Measurements from ENCODE around the gene UBXN2A. TPM values are rescaled to one million over a fixed set of nuclear protein-coding genes. Genes with fewer than 3 reads are reported as not detected.

The UBXN2A gene
- total and polyA plus RNA-seq, 2 of the 8 experiments (the other 6 are each of a cell fraction or from before 2014, with no cell fraction given), result 3.6 to 20.4 TPM

GRCh38 chr2:24022324-24022974 lies 82.2 kb downstream of the UBXN2A start:
- Histone ChIP-seq H3K4me1 (replicated peaks in 1 of 4; ENCODE audit: control insufficient read depth in 3 of 4, insufficient read depth in 4 of 4, low read length in 3 of 4) (peaks cover 12 to 33% (median 22%) of the 10 kb centered on the region in 4 experiments), H3K4me2 (ENCODE audit: insufficient read depth in 1 of 2, low read depth in 2 of 2, low read length in 2 of 2) (no peak overlapping the region), H3K23me2 (ENCODE audit: low read depth, low read length) (no peaks in the 10 kb centered on the region), H3K79me2 (ENCODE audit: control insufficient read depth in 1 of 2, insufficient read depth in 2 of 2, low read length in 2 of 2) (peaks cover 0 to 5% of the 10 kb centered on the region in 2 experiments; a peak in 1 of 4 replicates), H3K56ac (replicated peaks; ENCODE audit: insufficient read length, low read depth, low read length) (no peak overlapping the region), H4K20me1 (replicated peaks in 1 of 2; ENCODE audit: control insufficient read depth in 1 of 2, insufficient read depth in 2 of 2, low read length in 2 of 2) (no peaks in the 10 kb centered on the region), H2BK120ac (replicated peaks; ENCODE audit: low read depth, low read length) (no peak overlapping the region), H2AK5ac (ENCODE audit: low read depth, low read length) (no peak overlapping the region), H2AFZ (ENCODE audit: low read length) (no peak overlapping the region), H4K8ac (ENCODE audit: extremely low read depth, insufficient read depth, low read length) (no peak overlapping the region), H2BK5ac (ENCODE audit: low read depth, low read length) (peak overlapping the region; percentile 67; the same call in 1 of the 2 replicates), H4K5ac (ENCODE audit: insufficient read length, low read depth, low read length) (no peak overlapping the region), H3K4ac (replicated peaks; ENCODE audit: insufficient read length, low read depth, low read length) (no peak overlapping the region), H2BK15ac (ENCODE audit: low read length) (no peak overlapping the region; the same call in 1 of the 2 replicates), H3K27ac (ENCODE audit: low read depth, low read length) (no peak overlapping the region; the same call in 1 of the 2 replicates), H4K91ac (replicated peaks; ENCODE audit: insufficient read length, low read length) (no peak overlapping the region), H3K23ac (ENCODE audit: insufficient read length) (no peak overlapping the region), H3K14ac (ENCODE audit: insufficient read length) (no peak overlapping the region), H3K79me1 (ENCODE audit: low read depth, low read length) (peaks cover 6% of the 10 kb centered on the region; the same call in 1 of the 2 replicates), H3K27me3 (replicated peaks in 1 of 4; ENCODE audit: control insufficient read depth in 3 of 4, extremely low read depth in 1 of 4, insufficient read depth in 3 of 4, low read length in 3 of 4) (no peaks in the 10 kb centered on the region), H3K18ac (ENCODE audit: extremely low read depth, low read length) (no peak overlapping the region), H2BK12ac (ENCODE audit: low read depth, low read length) (no peak overlapping the region), H3K4me3 (ENCODE audit: extremely low read depth in 1 of 4, insufficient read depth in 2 of 4, low read depth in 3 of 4, low read length in 4 of 4) (no peak overlapping the region), H2BK20ac (ENCODE audit: low read length) (no peak overlapping the region), H3K36me3 (ENCODE audit: control insufficient read depth in 2 of 4, insufficient read depth in 4 of 4, low read length in 3 of 4) (peaks cover 0 to 14% (median 3%) of the 10 kb centered on the region in 4 experiments; a peak in 3 of 8 replicates), H3K9ac (replicated peaks in 1 of 4; ENCODE audit: extremely low read depth in 1 of 4, low read depth in 3 of 4, low read length in 3 of 4) (no peak overlapping the region), H3K9me3 (ENCODE audit: insufficient read depth in 2 of 2, low read depth in 1 of 2, low read length in 1 of 2) (no peaks in the 10 kb centered on the region)
- DNase-seq (ENCODE audit: low read depth in 1 of 2, low spot score in 2 of 2), result no peak
- 90% methylated on average over 14 of the region's 14 CpGs; no CpG with 5 or more reads in 1 of the 2 experiments for WGBS, 2 experiments (ENCODE audit: extremely low coverage in 1 of 2, insufficient coverage in 1 of 2, insufficient read length in 1 of 2, insufficient replicate concordance in 2 of 2, low coverage in 1 of 2, low lambda C conversion rate in 2 of 2, missing lambda C conversion rate in 1 of 2)
- ChIA-PET CTCF (ENCODE audit: partially characterized antibody) (interaction anchor here (0.5 to 3.4 kb wide), 15 partner anchors 8 to 198 kb away, joined by 3 to 31 read pairs (median 3); partner anchors contain the start of genes MFSD2B and TP53I3), POLR2A (ENCODE audit: partially characterized antibody) (interaction anchor here (1.0 to 2.1 kb wide), 5 partner anchors 13 to 96 kb away, joined by 3 to 8 read pairs (median 7); partner anchors contain the start of genes ATAD2B and MFSD2B)
- no peak for FAIRE-seq
- TF ChIP-seq ZNF274 (IDR thresholded peaks at IDR 0.05; ENCODE audit: borderline replicate concordance, extremely low read depth, low read length), result no peak
- no peak for TF ChIP-seq SP2 (IDR thresholded peaks at IDR 0.05; ENCODE audit: low read length)
- TF ChIP-seq CHD1 (IDR thresholded peaks at IDR 0.05; ENCODE audit: low read depth, low read length), result no peak
- no peak for TF ChIP-seq CBX8 (IDR thresholded peaks at IDR 0.05; ENCODE audit: borderline replicate concordance, low read depth, low read length)
- TF ChIP-seq CTCF (IDR thresholded peaks at IDR 0.05; ENCODE audit: control extremely low read depth in 1 of 3, insufficient read depth in 1 of 3, low read depth in 1 of 3, low read length in 3 of 3), result no peak
- no peak for TF ChIP-seq PHF8 (conservative IDR thresholded peaks at IDR 0.05; ENCODE audit: low read depth, low read length)
- no peak for TF ChIP-seq RBBP5 (IDR thresholded peaks at IDR 0.05; ENCODE audit: borderline replicate concordance, low read depth, low read length)
- no peak for TF ChIP-seq TBP (IDR thresholded peaks at IDR 0.05; ENCODE audit: low read depth, low read length)
- no peak for TF ChIP-seq SIRT6 (IDR thresholded peaks at IDR 0.05; ENCODE audit: low read length)

Measured in H1 (cell line).